Activated naive CD8-positive, alpha-beta T cell treated with anti-CD3 and anti-CD28 coated beads, Interleukin-2, amount 50 U/mL, for 24 hours (primary cell): ENCODE data around the gene ZNF668.

Experiments
- ATAC-seq: fragments of 150-1000 bp; cut with Tn5 transposase; one replicate; pipeline ENCODE4 v1.10.0; 2021
- DNase-seq: peaks from one replicate; pipeline ENCODE4 v3.0.0; 2021
- H3K27ac Mint-ChIP-seq: one replicate; pipeline ENCODE4 v1.8.0; 2021; ENCODE audit warnings: mild to moderate bottlenecking, mixed read lengths
- H3K27me3 Mint-ChIP-seq: one replicate; pipeline ENCODE4 v1.8.0; 2021; ENCODE audit warnings: mixed read lengths
- H3K36me3 Mint-ChIP-seq: one replicate; pipeline ENCODE4 v1.8.0; 2021; ENCODE audit warnings: low read depth, mixed read lengths
- H3K4me1 Mint-ChIP-seq: one replicate; pipeline ENCODE4 v1.8.0; 2021; ENCODE audit warnings: mixed read lengths
- H3K4me3 Mint-ChIP-seq: one replicate; pipeline ENCODE4 v1.8.0; 2021; ENCODE audit warnings: mild to moderate bottlenecking, moderate library complexity, mixed read lengths
- H3K9me3 Mint-ChIP-seq: one replicate; pipeline ENCODE4 v1.8.0; 2021; ENCODE audit warnings: mixed read lengths

Gene ZNF668

DNA sequence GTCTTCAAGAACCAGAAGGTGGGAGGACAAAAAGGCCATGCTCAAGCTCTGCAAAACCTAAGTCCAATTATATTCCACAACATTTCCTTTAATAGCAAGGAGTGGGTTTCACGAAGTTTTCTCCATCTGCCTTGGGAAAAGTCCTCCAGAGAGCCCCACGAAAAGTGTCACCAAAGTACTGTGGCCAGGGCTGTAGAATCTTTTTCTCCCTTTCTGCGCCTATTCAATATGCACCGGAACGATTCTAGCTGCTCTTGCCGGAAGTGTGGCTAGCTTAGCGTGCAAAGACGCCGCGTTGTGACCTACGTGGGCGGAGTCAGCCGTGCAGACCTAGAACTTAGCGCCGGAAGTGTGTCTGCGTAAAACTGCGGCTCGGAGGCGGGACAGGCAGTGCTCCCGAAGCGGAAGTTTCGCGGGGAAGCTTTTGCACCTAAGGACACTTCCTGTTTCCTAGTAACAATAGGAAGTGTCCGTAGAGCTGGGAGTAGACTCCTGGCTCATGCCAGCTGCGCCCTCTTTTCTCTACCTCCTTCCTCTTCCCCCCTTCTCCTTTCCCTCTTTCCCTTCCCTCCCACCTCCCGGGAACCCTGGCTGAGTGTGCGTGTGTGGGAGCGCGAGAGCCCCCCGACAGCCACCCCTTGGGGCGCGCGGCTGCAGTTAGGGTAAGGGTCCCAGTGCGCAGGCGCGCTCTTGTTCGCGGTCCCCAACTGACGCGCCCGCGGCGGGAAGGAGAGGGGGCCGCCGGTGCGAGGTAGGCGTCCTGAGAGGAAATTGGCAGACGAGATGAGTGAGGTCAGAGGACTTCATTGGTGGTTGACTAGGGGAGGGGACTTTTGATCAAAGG is at the start of gene ZNF668, which contains the start of gene ZNF646:
TSS of gene ZNF668 (minus strand) at position 271 of the 844 bp plus-strand sequence. CDS start 9,781 bp downstream, outside the sequence.
TSS of gene ZNF646 (plus strand) at position 453 of the 844 bp plus-strand sequence. CDS start 1,903 bp downstream, outside the sequence.
- H3K36me3 Mint-ChIP-seq, result peaks cover 28% of the 10 kb centered on the region
- H3K27ac Mint-ChIP-seq, result peak within 1 kb of the TSS; percentile 99
- H3K4me3 Mint-ChIP-seq, result peak within 1 kb of the TSS; percentile 100
- peaks cover 41% of the 10 kb centered on the region for H3K4me1 Mint-ChIP-seq
- ATAC-seq (peak; percentile 84), DNase-seq (peak; percentile 96)
- no peaks in the 10 kb centered on the region for H3K9me3 Mint-ChIP-seq
- H3K27me3 Mint-ChIP-seq, result no peaks in the 10 kb centered on the region

- Mint-ChIP-seq H3K4me1 (peaks cover 21% of the 10 kb centered on the region), H3K27me3 (no peaks in the 10 kb centered on the region), H3K36me3 (peaks cover 28% of the 10 kb centered on the region), H3K9me3 (no peaks in the 10 kb centered on the region), H3K27ac (no peak overlapping the region), H3K4me3 (no peak overlapping the region)
- no peak for ATAC-seq
- DNase-seq, result no peak
Measured at GRCh38 chr16:31120129-31120528, 46.1 kb upstream of the ZNF668 start.

DNA sequence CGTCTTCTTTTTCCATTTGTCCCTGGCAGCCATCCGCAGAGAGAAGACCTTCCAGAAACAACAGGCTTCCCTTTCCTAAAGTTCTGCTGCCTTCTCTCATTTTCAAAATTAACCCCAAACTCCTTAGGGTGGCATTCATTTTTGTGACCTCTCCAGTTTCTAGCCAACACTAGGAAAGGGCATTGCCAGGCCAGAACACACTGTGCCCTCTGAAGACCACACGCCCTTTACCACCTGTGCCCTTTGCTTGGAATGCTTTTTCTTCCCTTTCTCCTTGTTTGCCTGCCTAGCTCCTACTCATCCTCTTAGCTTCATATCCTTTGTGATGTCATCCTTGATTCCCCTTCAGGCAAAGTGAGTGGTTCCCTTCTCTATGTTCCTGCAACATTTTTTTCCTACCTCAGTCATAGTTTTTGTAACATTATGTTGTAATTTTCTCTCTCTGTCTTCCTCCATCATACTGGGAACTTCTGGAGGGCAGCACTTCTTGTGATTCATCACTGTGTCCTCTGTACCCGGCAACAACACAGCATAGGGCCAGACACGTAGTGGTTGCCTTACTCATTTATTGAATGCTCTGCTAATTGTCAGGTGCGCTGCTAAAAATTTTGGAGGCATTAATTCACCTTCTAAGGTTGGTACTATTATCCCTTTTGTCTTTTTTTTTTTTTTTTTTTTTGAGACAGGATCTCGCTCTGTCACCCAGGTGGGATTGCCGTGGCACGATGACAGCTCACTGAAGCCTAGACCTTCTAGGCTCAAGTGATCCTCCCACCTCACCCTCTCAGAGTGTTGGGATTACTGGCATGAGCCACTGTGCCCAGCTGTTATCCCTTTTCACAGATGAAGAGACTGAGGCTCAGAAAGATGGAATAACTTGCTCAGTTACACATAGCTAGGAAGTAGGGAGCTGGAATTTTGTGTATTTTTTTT is 44.4 kb upstream of the ZNF668 start:
- H3K4me3 Mint-ChIP-seq, result peak overlapping the region; percentile 84
- H3K4me1 Mint-ChIP-seq, result peaks cover 30% of the 10 kb centered on the region
- H3K36me3 Mint-ChIP-seq, result peaks cover 23% of the 10 kb centered on the region
- H3K9me3 Mint-ChIP-seq, result no peaks in the 10 kb centered on the region
- H3K27me3 Mint-ChIP-seq, result no peaks in the 10 kb centered on the region
- ATAC-seq (no peak), DNase-seq (no peak)
- H3K27ac Mint-ChIP-seq, result peak overlapping the region; percentile 83

DNA sequence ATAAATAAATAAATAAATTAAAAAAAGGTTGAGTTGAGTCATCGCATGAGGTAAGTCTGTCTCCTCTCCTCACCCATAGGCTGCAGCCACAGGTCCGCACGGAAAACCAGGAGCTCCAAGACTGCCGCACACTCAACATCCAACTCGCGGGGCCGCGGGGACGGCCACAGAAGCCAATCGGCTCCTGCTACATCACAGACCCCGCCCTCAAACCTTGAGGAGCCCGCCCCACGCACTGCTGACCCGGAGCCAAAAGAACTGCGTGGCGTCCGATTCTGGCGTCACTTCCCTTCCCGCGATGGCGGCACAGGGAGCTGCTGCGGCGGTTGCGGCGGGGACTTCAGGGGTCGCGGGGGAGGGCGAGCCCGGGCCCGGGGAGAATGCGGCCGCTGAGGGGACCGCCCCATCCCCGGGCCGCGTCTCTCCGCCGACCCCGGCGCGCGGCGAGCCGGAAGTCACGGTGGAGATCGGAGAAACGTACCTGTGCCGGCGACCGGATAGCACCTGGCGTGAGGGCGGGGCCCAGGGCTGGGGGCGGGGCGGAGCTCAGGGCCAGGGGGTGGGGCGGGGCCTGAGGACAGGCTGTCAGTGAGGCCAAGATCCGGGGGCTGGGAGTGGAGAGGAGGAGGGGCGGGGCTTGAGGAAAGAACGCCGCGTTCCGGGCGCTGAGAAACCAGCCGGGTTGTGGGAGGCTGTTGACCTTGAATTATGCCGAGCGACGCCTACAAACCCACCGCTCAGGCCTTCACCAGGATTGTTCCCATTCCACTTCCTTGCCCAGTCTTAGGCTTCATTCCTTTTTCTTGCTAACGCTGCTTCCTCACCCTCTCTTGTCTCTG is 43.6 kb upstream of the ZNF668 start, which contains the start of gene KAT8:
TSS of gene KAT8 (plus strand) at position 281 of the 839 bp plus-strand sequence. CDS start at position 299, 18 bp downstream.
- Mint-ChIP-seq H3K27me3 (no peaks in the 10 kb centered on the region), H3K4me3 (peak within 1 kb of the TSS; percentile 84), H3K4me1 (peaks cover 30% of the 10 kb centered on the region), H3K36me3 (peaks cover 23% of the 10 kb centered on the region), H3K9me3 (no peaks in the 10 kb centered on the region), H3K27ac (peak within 1 kb of the TSS; percentile 83)
- DNase-seq, result peak; percentile 97
- peak; percentile 93 for ATAC-seq

GRCh38 chr16:31114468-31114867 is 40.4 kb upstream of the ZNF668 start:
- H3K4me3 Mint-ChIP-seq, result no peak overlapping the region

GRCh38 chr16:31113121-31114120 is 39.4 kb upstream of the ZNF668 start:
- Mint-ChIP-seq H3K27ac (peak overlapping the region; percentile 68), H3K27me3 (no peaks in the 10 kb centered on the region), H3K9me3 (no peaks in the 10 kb centered on the region), H3K4me1 (peaks cover 35% of the 10 kb centered on the region), H3K4me3 (no peak overlapping the region), H3K36me3 (peaks cover 20% of the 10 kb centered on the region)
- DNase-seq, result no peak
- no peak for ATAC-seq

More at GRCh38 chr16:31114468-31114867, 40.4 kb upstream of the ZNF668 start:
- H3K27ac Mint-ChIP-seq, result no peak overlapping the region
- DNase-seq, result no peak
- no peak for ATAC-seq
- H3K9me3 Mint-ChIP-seq, result no peaks in the 10 kb centered on the region
- no peaks in the 10 kb centered on the region for H3K27me3 Mint-ChIP-seq
- peaks cover 39% of the 10 kb centered on the region for H3K4me1 Mint-ChIP-seq
- peaks cover 22% of the 10 kb centered on the region for H3K36me3 Mint-ChIP-seq

DNA sequence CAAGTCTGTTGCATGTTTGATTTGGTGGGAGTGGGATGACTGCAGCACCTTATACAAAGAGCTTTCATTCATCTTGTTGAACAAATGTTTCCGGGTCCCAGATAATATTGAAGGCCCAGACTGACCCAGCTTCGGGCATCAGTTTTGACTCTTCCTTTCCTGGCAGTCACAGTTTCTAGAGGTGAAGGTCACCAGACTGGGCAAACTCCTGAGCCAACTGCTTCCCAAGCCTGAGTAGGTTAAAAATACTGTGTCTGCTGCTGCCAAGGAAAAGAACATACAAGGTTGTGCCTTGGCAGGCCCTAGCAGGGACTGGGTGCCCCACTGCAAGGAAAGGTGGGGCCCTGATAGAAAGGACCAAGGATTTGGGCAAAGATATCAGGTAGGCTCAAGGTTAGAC is 38.7 kb upstream of the ZNF668 start:
- DNase-seq (no peak), ATAC-seq (no peak)
- Mint-ChIP-seq H3K27ac (no peak overlapping the region), H3K4me1 (peaks cover 34% of the 10 kb centered on the region), H3K4me3 (no peak overlapping the region), H3K27me3 (no peaks in the 10 kb centered on the region), H3K36me3 (peaks cover 20% of the 10 kb centered on the region), H3K9me3 (no peaks in the 10 kb centered on the region)

DNA sequence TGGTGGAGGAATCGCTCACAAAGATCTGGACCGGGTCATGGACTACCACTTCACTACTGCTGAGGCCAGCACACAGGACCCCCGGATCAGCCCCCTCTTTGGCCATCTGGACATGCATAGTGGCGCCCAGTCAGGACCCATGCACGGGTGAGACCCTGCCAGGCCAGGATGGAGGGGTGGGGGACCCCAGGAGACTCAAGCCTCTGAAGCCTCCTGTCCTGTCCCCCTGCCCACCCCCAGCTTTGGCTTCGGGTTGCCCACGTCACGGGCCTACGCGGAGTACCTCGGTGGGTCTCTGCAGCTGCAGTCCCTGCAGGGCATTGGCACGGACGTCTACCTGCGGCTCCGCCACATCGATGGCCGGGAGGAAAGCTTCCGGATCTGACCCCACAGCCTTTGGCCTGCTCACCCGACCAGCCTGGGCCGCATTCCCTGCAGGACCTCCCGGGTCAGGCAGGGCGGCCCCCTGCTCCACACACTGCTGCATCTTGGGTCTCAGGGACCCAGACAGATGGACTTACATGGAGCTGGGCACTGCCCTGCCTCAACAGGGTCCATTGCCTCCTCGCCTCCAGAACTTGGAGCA is 37.9 kb upstream of the ZNF668 start:
- Mint-ChIP-seq H3K4me3 (no peak overlapping the region), H3K4me1 (peaks cover 37% of the 10 kb centered on the region), H3K9me3 (no peaks in the 10 kb centered on the region), H3K27ac (no peak overlapping the region), H3K36me3 (peaks cover 20% of the 10 kb centered on the region), H3K27me3 (no peaks in the 10 kb centered on the region)
- ATAC-seq (no peak), DNase-seq (no peak)

DNA sequence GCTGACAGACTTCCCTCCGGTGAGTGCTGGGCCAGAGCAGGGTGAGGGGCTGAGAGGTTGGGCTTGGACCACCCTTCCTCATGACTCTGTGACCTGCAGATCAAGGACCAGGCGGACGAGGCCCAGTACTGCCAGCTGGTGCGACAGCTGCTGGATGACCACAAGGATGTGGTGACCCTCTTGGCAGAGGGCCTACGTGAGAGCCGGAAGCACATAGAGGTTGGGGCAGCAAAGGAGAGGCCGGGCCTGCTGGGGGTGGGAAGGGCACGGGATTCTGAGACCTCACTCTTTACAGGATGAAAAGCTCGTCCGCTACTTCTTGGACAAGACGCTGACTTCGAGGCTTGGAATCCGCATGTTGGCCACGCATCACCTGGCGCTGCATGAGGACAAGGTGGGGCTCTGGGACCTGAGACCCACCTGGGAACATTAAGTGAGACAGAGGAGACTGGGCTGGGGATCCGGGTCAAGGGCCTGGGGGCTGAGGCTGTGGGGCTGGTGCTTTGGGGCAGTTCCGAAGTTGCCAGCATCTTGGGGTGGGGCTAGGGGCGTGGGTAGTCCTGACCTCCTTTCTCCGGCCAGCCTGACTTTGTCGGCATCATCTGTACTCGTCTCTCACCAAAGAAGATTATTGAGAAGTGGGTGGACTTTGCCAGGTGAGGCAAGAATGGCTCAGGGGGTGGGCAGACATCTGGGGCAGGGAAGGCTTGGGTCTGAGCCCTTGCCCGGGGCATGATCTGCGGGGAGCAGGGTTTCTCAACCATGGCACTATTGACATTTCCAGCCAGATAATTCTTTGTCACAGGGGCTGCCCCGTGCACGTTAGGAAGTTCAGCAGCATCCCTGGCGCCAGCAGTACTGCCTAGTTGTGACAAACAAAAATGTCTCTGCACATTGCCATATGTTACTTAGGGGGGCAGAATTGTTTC is 36.3 kb upstream of the ZNF668 start:
- H3K27ac Mint-ChIP-seq, result peak overlapping the region; percentile 52
- H3K4me3 Mint-ChIP-seq, result peak overlapping the region; percentile 32
- no peak for ATAC-seq
- DNase-seq, result no peak
- peaks cover 18% of the 10 kb centered on the region for H3K36me3 Mint-ChIP-seq
- H3K9me3 Mint-ChIP-seq, result no peaks in the 10 kb centered on the region
- peaks cover 37% of the 10 kb centered on the region for H3K4me1 Mint-ChIP-seq
- no peaks in the 10 kb centered on the region for H3K27me3 Mint-ChIP-seq

GRCh38 chr16:31109622-31110021 is 35.6 kb upstream of the ZNF668 start:
- H3K36me3 Mint-ChIP-seq, result peaks cover 16% of the 10 kb centered on the region
- H3K4me3 Mint-ChIP-seq, result peak overlapping the region; percentile 77
- ATAC-seq (no peak), DNase-seq (no peak)
- H3K27ac Mint-ChIP-seq, result peak overlapping the region; percentile 53
- peaks cover 35% of the 10 kb centered on the region for H3K4me1 Mint-ChIP-seq
- H3K9me3 Mint-ChIP-seq, result no peaks in the 10 kb centered on the region
- H3K27me3 Mint-ChIP-seq, result no peaks in the 10 kb centered on the region

GRCh38 chr16:31108794-31109558 is 34.9 kb upstream of the ZNF668 start:
- Mint-ChIP-seq H3K9me3 (no peaks in the 10 kb centered on the region), H3K4me3 (peak overlapping the region; percentile 77), H3K4me1 (peaks cover 32% of the 10 kb centered on the region), H3K36me3 (peaks cover 16% of the 10 kb centered on the region), H3K27me3 (no peaks in the 10 kb centered on the region), H3K27ac (peak overlapping the region; percentile 53)
- ATAC-seq (no peak), DNase-seq (no peak)
